Measurements from ENCODE around the gene CYTH4. TPM values are rescaled to one million over a fixed set of nuclear protein-coding genes. Genes with fewer than 3 reads are reported as not detected.

The CYTH4 gene
- total RNA-seq, 2 donors from 2014 or later, result 50.8 to 78.0 TPM

- no peaks in the 10 kb centered on the region for H3K4me1 ChIP-seq (ENCODE audit: control insufficient read depth in 1 of 2, low read depth in 2 of 2)
- no peak overlapping the region for H3K27ac ChIP-seq
- TF ChIP-seq, protein P1, sequence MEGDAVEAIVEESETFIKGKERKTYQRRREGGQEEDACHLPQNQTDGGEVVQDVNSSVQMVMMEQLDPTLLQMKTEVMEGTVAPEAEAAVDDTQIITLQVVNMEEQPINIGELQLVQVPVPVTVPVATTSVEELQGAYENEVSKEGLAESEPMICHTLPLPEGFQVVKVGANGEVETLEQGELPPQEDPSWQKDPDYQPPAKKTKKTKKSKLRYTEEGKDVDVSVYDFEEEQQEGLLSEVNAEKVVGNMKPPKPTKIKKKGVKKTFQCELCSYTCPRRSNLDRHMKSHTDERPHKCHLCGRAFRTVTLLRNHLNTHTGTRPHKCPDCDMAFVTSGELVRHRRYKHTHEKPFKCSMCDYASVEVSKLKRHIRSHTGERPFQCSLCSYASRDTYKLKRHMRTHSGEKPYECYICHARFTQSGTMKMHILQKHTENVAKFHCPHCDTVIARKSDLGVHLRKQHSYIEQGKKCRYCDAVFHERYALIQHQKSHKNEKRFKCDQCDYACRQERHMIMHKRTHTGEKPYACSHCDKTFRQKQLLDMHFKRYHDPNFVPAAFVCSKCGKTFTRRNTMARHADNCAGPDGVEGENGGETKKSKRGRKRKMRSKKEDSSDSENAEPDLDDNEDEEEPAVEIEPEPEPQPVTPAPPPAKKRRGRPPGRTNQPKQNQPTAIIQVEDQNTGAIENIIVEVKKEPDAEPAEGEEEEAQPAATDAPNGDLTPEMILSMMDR (IDR thresholded peaks at IDR 0.05), result no peak
- DNase-seq (ENCODE audit: low spot score) (no peak), ATAC-seq (ENCODE audit: insufficient number of reproducible peaks, low FRiP score, low read depth) (no peak)
- no peaks in the 10 kb centered on the region for H3K36me3 ChIP-seq
- H3K9me3 ChIP-seq, result no peaks in the 10 kb centered on the region
- no peak overlapping the region for H3K4me3 ChIP-seq
- H3K27me3 ChIP-seq (replicated peaks; ENCODE audit: insufficient read depth), result no peaks in the 10 kb centered on the region
Measured at GRCh38 chr22:37253126-37253660, 29.1 kb upstream of the CYTH4 start.

- DNase-seq (ENCODE audit: low spot score), result no peak
- Histone ChIP-seq H3K9me3 (no peaks in the 10 kb centered on the region), H3K36me3 (no peaks in the 10 kb centered on the region), H3K4me3 (no peak overlapping the region), H3K27me3 (replicated peaks; ENCODE audit: insufficient read depth) (peaks cover 4% of the 10 kb centered on the region), H3K4me1 (ENCODE audit: control insufficient read depth in 1 of 2, low read depth in 2 of 2) (no peaks in the 10 kb centered on the region), H3K27ac (no peak overlapping the region)
- TF ChIP-seq, protein P1 (IDR thresholded peaks at IDR 0.05), result no peak
- no peak for ATAC-seq (ENCODE audit: insufficient number of reproducible peaks, low FRiP score, low read depth)
Measured at GRCh38 chr22:37254209-37254866, 28.0 kb upstream of the CYTH4 start.

DNA sequence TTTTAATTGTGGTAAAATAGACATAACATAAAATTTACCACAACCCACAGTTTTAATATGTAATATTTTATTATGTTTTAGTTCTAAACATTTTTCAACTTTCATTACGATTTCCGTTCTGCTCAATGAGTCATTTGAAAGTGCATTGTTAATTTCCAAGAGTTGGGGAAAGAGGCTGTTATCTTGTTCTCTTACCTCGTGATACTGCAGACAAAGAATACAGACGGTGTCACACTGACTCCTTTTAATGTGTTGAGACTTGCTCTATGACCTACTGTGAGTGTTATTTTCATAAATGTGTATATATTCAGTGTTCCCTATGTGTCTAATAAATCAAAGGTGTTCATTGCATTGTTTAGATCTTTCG lies 27.5 kb upstream of the CYTH4 start:
- Histone ChIP-seq H3K4me3 (no peak overlapping the region), H3K27ac (no peak overlapping the region), H3K36me3 (no peaks in the 10 kb centered on the region), H3K9me3 (no peaks in the 10 kb centered on the region), H3K27me3 (replicated peaks; ENCODE audit: insufficient read depth) (peaks cover 8% of the 10 kb centered on the region), H3K4me1 (ENCODE audit: control insufficient read depth in 1 of 2, low read depth in 2 of 2) (no peaks in the 10 kb centered on the region)
- ATAC-seq (ENCODE audit: insufficient number of reproducible peaks, low FRiP score, low read depth), result no peak
- TF ChIP-seq, protein P1 (IDR thresholded peaks at IDR 0.05), result no peak
- no peak for DNase-seq (ENCODE audit: low spot score)

- ATAC-seq (ENCODE audit: insufficient number of reproducible peaks, low FRiP score, low read depth) (no peak), DNase-seq (ENCODE audit: low spot score) (no peak)
- TF ChIP-seq, protein P1 (IDR thresholded peaks at IDR 0.05), result no peak
- Histone ChIP-seq H3K27ac (no peak overlapping the region), H3K4me1 (ENCODE audit: control insufficient read depth in 1 of 2, low read depth in 2 of 2) (no peaks in the 10 kb centered on the region), H3K36me3 (no peaks in the 10 kb centered on the region), H3K9me3 (no peaks in the 10 kb centered on the region), H3K27me3 (replicated peaks; ENCODE audit: insufficient read depth) (peaks cover 8% of the 10 kb centered on the region), H3K4me3 (no peak overlapping the region)
Measured at GRCh38 chr22:37255558-37256006, 26.7 kb upstream of the CYTH4 start.

DNA sequence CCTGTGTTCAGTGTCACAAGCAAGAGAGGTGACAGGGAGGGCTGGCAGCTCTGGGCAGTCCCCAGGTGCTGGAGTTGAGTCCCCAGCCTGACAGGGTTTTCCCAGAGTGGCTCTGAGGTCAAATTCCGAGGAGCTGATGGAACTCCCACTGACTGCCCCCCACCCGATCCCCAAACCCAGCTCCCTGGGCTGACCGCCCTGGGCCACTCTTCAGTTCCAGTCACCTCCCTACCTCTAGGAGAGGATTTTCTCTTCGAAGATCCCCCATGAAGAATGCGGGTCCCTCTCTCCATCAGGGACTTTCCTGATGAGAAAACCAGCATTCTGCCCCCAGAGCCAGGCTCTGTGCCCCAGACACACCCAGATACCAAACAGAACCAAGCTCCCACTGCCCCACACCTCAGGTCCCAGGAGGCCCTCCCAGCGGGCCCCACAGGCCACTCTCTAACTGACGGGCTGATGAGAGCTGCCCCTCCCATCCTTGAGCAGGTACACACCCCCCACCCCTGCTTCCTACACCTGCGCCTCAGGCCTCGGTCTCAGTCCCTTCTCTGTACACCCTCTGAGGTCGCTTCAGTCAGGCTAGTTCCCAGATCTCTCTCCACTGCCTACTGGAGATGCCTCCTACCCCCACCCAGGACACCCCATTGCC lies 26.1 kb upstream of the CYTH4 start:
- Histone ChIP-seq H3K4me1 (ENCODE audit: control insufficient read depth in 1 of 2, low read depth in 2 of 2) (no peaks in the 10 kb centered on the region), H3K36me3 (no peaks in the 10 kb centered on the region), H3K4me3 (no peak overlapping the region), H3K27me3 (replicated peaks; ENCODE audit: insufficient read depth) (peaks cover 8% of the 10 kb centered on the region), H3K9me3 (no peaks in the 10 kb centered on the region), H3K27ac (no peak overlapping the region)
- ATAC-seq (ENCODE audit: insufficient number of reproducible peaks, low FRiP score, low read depth) (no peak), DNase-seq (ENCODE audit: low spot score) (no peak)
- TF ChIP-seq, protein P1 (IDR thresholded peaks at IDR 0.05), result no peak

Data from thoracic aorta (tissue), 2 donors.